22Rv1 (cell line): ENCODE measurements around the gene SPOCK3.

Experiments
- CTCF ChIP-seq: fragments of 450-650 bp; IDR thresholded peaks from 2 replicates; pipeline ENCODE4 v1.5.1; 2017; ENCODE audit warnings: mild to moderate bottlenecking
- ZFX ChIP-seq: fragments of 450-650 bp; IDR thresholded peaks from 2 replicates; pipeline ENCODE4 v1.6.1; 2017; ENCODE audit warnings: antibody characterized with exemption, borderline replicate concordance

- TF ChIP-seq CTCF (no peak), ZFX (no peak)
Measured at GRCh38 chr4:166735553-166735952, 498.7 kb downstream of the SPOCK3 start.
